H1 (cell line): ENCODE data around the gene SRSF6. TPM values are rescaled to one million over a fixed set of nuclear protein-coding genes. Genes with fewer than 3 reads are reported as not detected.

Experiments
- ASH2L ChIP-seq: fragments of 200-600, 300-600 bp; sonication (generic); IDR thresholded peaks from one replicate; pipeline ENCODE4 v1.7.1; 2017; ENCODE audit warnings: low read length
- EGR1 ChIP-seq: IDR thresholded peaks from 2 replicates; pipeline ENCODE4 v1.6.1; 2011; ENCODE audit warnings: low read depth, low read length, borderline replicate concordance
- FOSL1 ChIP-seq: IDR thresholded peaks from 2 replicates; pipeline ENCODE4 v1.6.1; 2011; ENCODE audit warnings: mild to moderate bottlenecking, low read depth, low read length, moderate library complexity; ENCODE audit not compliant: insufficient read depth
- HDAC6 ChIP-seq: IDR thresholded peaks from one replicate; pipeline ENCODE4 v1.7.1; 2012; ENCODE audit warnings: low read depth, mild to moderate bottlenecking, inconsistent platforms, low read length, moderate library complexity
- JUND ChIP-seq: IDR thresholded peaks from 2 replicates; pipeline ENCODE4 v1.6.1; 2011; ENCODE audit warnings: mild to moderate bottlenecking, improper control_type of control experiment, low read length
- POLR2A ChIP-seq, 2 experiments: IDR thresholded peaks; 1 replicate in 1 of 2; 2 replicates in 1 of 2; pipeline ENCODE4 v1.6.1; 2011; ENCODE audit warnings: low read depth in 2 of 2, low read length in 2 of 2, mild to moderate bottlenecking in 2 of 2; ENCODE audit errors: control extremely low read depth in 1 of 2
- POLR2AphosphoS5 ChIP-seq: IDR thresholded peaks from 2 replicates; pipeline ENCODE4 v1.6.1; 2011; ENCODE audit warnings: low read depth, low read length
- SAP30 ChIP-seq: fragments of 300-600 bp; sonication (generic); IDR thresholded peaks from 2 replicates; pipeline ENCODE4 v1.7.1; 2012; ENCODE audit warnings: low read length, moderate library complexity, mild to moderate bottlenecking, inconsistent platforms; ENCODE audit not compliant: insufficient read depth, insufficient replicate concordance
- SIX5 ChIP-seq: IDR thresholded peaks from 2 replicates; pipeline ENCODE4 v1.6.1; 2011; ENCODE audit warnings: mild to moderate bottlenecking, low read depth, low read length
- SP4 ChIP-seq: IDR thresholded peaks from 2 replicates; pipeline ENCODE4 v1.6.1; 2012; ENCODE audit warnings: low read length, inconsistent platforms
- TEAD4 ChIP-seq: IDR thresholded peaks from 2 replicates; pipeline ENCODE4 v1.6.1; 2012; ENCODE audit warnings: low read depth, low read length, inconsistent platforms, mixed read lengths
- YY1 ChIP-seq: IDR thresholded peaks from 2 replicates; pipeline ENCODE4 v1.6.1; 2011; ENCODE audit warnings: low read depth, mild to moderate bottlenecking, low read length
- polyA plus RNA-seq, 7 experiments: library from polyadenylated mRNA; depleted of rRNA in 3 of 7; stranded (reverse) in 5 of 7; unstranded in 2 of 7; fragments of >200 nt in 5 of 7; fragments of 200-250 nt in 2 of 7; gene quantifications; 1 replicate in 5 of 7; 2 replicates in 1 of 7; 4 replicates in 1 of 7; pipeline versions ENCODE4 v1.2.1 to v1.2.3, GENCODE V29; 2011 to 2013; ENCODE audit warnings: missing spikeins in 2 of 7, mixed read lengths in 2 of 7
- total RNA-seq: library from RNA; stranded (reverse); fragmentation: NEBNext Ultra II Directional; extraction: Animal tissue kit (Norgen Biotek cat#: 25700); gene quantifications from 2 replicates; pipeline ENCODE4 v1.2.1, GENCODE V29; 2021
- TF ChIP-seq, protein P1 (sequence below): IDR thresholded peaks from 2 replicates; pipeline ENCODE4 v1.6.1; 2012; ENCODE audit warnings: inconsistent platforms

SRSF6 gene
- total and polyA plus RNA-seq, 2 of the 8 experiments (the other 6 are each of a cell fraction or from before 2014, with no cell fraction given) = 48.0 to 171 TPM

- TF ChIP-seq JUND (no peak), HDAC6 (no peak), SAP30 (no peak), FOSL1 (no peak), EGR1 (no peak), YY1 (no peak), ASH2L (peak; percentile 69), TEAD4 (no peak), POLR2AphosphoS5 (no peak; the same call in 1 of the 2 replicates), POLR2A (IDR thresholded peaks at IDR 0.05; ENCODE audit: control extremely low read depth in 1 of 2, low read depth in 2 of 2, low read length in 2 of 2) (peak in 1 of 2 experiments; percentile 63; a peak in 2 of 3 replicates), SP4 (no peak), SIX5 (no peak)
- TF ChIP-seq, protein P1, sequence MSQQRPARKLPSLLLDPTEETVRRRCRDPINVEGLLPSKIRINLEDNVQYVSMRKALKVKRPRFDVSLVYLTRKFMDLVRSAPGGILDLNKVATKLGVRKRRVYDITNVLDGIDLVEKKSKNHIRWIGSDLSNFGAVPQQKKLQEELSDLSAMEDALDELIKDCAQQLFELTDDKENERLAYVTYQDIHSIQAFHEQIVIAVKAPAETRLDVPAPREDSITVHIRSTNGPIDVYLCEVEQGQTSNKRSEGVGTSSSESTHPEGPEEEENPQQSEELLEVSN = peak; percentile 93
These were observed 49.7 kb downstream of the SRSF6 start, which contains the start of gene L3MBTL1 (continued) for GRCh38 chr20:43507150-43508080.
